HG03342 (cell line): Measurements from ENCODE around the gene ACVR1.
A peak's percentile ranks its signal among the peaks of the same experiment; 100 is the strongest.
"Not testable (repeated sequence)": the region's sequence is repeated elsewhere in the genome, so short reads cannot be mapped to it uniquely, and the experiment has no call there.

ENCODE experiments used
- ATAC-seq: cut with Tn5 transposase; IDR thresholded peaks from one replicate; pipeline ENCODE4 v1.9.1; 2021; ENCODE audit warnings: mild to moderate bottlenecking, moderate library complexity; ENCODE audit not compliant: unreplicated experiment

ACVR1 gene

GRCh38 chr2:157761520-157761919 is 114.6 kb downstream of the ACVR1 start:
- no peak for ATAC-seq

DNA sequence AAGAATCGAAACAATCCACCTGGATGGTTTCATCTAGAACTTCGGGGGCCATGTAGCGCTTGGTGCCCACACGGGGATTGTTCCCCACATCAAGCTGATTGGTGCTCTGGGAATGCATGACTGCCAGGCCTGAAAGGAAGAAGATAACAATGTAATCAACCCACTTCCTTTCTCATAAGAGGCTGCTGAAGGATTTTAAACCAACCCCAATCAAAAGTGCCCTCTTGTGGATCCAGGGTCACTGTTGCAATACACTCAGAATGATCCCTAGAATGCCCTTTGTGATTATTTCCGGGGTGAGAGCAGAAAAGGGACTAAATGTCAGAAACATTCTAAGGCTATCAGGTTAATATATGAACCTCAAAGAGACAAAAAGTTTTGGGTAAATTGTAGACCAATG is 115.2 kb downstream of the ACVR1 start:
- ATAC-seq = no peak

DNA sequence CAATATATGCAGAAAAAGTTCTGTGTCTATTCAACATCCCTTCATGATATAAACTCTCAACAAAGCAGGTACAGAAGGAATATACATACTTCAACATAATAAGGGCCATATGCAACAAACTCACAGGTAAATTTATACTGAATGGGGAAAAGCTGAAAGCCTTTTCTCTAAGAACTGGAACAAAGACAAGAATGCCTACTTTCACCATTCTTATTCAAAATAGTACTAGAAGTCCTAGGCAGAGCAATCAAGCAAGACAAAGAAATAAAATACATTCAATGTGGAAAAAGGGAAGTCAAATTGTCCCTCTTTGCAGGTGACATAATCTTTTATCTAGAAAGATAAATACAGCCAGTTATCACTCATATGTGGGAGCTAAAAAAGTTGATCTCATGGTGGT is 116.3 kb downstream of the ACVR1 start:
- ATAC-seq = no peak

DNA sequence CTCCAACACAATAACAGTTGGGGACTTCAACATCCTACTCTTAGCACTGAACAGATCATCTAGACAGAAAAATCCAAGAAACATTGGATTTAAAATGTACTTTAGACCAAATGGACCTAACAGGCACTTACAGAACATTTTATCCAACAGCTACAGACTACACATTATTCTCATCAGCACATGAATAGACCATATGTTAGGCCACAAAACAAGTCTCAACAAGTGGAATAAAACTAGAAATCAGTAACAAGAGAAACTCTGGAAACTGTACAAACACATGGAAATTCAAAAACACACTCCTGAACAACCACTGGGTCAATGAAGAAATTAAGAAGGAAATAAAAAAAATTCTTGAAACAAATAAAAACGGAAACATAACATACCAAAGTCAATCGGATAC is 117.5 kb downstream of the ACVR1 start:
- no peak for ATAC-seq

GRCh38 chr2:157757500-157757899 is 118.6 kb downstream of the ACVR1 start:
- no peak for ATAC-seq

GRCh38 chr2:157756447-157756846 is 119.7 kb downstream of the ACVR1 start:
- ATAC-seq = not testable (repeated sequence)

DNA sequence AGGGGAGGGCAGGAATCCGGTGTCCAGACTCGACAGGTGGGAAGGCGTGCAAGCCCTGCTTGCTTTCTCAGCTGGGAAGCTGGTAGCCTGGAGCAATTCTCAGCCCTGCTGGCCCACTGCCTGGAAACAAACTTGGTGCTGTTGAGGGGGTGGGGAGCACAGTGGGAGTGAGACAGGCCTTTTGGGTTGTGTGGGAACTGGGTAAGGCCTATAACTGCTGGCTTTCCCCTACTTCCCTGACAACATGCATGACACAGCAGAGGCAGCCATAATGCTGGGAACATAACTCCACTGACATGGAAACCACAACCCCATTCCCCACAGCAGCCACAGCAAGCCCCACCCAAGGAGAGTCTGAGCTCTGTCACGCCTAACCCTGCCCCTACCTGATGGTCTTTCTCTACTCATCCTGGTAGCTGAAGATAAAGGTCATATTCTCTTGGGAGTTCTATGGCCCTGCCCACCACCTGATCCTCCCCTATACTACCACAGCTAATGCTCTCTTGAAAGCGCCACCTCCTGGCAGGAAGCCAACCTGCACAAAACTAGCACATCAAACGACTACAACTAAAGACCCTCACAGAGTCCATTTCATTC is 124.6 kb downstream of the ACVR1 start:
- peak; percentile 82 for ATAC-seq

DNA sequence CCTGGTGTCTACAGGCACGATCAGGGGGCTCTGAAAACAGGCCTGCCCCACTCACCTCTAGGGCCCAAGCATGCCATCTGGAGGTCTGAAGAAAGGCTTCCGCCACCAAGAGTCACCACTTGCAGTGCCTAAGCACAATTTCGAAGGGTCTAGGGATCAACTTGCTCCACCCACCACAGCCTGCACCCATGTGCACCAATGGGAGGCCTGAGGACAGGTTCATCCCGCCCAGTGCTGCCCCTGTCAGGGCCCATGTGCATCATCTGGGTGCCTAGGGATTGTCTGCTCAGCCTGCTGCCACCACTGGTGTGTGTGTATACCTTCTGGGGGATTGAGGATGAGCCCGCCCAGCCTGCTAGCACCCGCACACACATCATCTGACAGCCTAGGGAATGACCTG is 126.4 kb downstream of the ACVR1 start:
- ATAC-seq = no peak

DNA sequence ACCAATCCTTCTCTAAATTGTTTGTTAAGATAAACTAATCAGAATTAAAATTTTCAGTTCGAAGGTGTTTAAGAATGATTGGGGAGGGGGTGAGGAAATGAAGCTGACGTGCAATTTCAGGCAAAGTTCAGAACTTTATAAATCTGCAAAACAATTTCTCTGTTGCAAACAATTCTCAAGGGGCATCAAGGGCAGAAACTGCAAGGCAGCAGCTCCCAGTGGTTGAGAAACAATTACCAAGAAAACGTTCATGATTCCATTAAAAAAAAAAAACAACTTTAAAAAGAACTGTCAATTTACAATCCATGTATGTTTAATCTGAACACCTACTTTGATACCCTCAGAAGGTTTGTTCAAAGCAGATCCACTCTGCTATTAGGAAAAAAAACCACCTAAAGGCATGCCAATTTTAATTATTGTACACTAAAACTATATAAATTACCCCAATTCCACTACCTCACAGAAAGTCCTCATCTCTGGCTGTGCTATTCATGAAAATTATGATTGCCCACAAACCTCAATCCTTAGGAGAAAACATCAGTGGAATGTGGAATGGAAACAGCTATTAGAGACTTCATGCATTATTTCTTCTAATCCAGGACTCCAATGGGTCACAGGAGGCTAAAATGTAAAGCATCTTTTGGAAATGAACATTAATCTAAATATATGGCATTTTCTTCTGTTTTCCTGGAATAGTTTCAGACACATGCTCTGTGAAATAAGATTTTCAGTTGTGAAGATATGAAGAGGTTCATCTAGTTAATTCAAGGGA is 127.6 kb downstream of the ACVR1 start:
- no peak for ATAC-seq

DNA sequence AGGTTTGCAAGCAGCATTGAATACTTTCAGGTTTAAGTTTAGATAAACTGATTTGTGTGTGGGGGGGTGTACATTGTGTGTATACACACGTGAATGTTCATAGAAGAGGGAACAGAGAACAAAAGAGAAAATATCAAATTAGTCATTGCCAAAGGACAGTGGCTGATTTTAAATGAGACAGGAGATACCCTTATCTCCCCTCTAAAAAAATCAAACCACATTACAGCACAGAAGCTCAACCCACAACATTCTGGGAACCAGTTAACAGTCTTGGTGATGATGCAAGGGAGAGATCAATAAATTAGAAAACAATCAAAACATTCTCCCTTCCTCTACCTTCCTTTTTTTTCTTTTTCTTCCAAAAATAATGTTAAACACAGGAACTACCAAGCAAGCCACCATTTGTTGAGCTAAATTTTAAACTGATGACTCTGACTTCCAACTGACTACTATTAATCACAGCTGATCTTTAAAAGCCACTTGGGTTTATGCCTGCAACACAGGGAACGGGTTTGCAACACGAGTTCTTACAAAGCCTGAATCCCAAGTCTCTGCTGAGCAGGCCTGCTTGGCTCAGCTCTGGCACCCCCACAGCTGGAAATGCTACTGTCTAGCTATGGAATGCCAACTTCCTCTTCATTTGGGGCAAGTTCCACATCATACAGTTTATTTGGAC is 128.3 kb downstream of the ACVR1 start:
- ATAC-seq = no peak

GRCh38 chr2:157747280-157747679 is 128.8 kb downstream of the ACVR1 start:
- ATAC-seq = no peak

DNA sequence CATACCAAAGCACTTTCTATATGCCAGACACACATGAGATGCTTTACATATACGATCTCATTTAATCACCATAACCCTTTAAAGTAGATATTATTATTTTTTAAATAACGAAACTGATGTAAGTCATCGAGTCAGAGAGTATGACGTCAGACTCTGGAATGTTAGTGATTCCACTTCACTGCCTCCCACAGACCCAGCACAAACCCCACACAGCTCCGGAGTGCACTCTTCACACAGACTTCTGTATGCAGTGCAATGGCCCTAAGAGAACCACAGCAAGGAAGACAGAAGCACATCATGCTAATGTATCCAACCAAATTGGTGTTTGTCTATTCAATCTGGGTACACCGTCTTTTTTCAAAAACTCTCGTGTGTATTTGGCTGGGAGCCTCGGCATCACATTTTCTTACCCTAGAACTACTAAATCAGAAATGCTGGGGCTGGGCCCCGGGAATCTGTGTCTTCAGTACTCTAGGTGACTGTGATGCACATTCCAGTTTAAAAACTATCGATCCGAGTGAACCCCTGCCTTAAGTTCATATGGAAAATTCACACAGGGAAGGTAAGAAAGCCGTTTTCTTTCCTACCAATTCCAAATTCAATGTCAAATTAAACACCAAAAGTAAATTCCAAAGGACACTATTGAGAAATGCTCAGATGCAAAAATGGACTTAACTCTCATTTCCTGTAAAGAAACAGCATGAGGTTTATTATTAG is 129.7 kb downstream of the ACVR1 start:
- no peak for ATAC-seq

GRCh38 chr2:157744571-157745076 is 131.5 kb downstream of the ACVR1 start:
- no peak for ATAC-seq

- peak; percentile 80 for ATAC-seq
These were observed 133.1 kb downstream of the ACVR1 start for GRCh38 chr2:157743051-157743450.

DNA sequence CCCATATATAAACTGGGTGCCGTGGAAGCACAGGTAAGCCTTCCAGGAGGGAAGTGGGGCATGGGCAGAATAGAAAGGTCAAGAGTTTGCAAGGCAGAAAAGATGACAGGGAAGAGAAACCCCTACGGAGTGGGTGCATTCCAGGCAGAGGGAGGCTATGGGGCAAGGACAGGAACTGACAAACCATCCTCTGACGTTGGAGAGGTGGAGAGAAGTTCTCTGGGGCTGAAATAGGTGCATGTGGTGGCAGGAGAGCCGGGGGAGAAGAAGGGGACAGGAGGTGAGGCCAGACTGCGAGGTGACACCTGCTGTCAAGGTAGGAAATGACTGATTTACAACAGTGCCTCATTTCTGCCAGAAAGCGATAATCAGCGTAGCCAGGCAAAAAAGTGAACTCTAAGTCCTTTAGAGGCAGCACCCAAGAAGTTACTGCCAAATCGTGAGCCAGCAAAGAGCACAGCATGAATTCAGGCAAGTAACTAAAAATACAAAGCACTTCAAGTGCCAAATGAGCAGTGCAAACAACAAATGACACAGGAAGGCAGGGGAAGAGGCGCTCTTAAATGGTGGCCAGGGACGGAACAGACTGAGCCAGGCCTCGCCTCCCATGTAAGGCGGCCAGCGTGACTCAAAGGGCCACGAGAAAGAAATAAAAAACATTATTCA is 134.2 kb downstream of the ACVR1 start:
- no peak for ATAC-seq

DNA sequence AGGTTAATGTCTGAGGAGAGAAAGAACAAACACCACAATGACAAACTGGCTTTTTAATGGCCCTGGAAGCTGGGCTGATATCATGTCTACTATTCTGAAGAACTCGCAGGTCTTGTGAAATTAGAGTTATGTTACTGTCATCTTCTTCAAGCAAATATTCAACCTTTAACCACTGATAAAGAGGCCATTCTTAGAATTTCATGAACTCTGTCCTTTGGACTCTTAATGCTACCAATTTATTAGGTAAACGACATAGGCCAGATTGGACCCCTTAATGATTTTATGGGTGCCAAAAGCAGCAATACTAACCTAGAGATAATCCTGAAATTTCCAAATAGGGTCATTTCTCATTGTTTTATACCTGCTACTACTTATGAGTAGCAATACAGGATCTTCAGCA is 138.5 kb downstream of the ACVR1 start:
- ATAC-seq = no peak

GRCh38 chr2:157735532-157735931 is 140.6 kb downstream of the ACVR1 start:
- ATAC-seq = peak; percentile 70

GRCh38 chr2:157733263-157733662 is 142.9 kb downstream of the ACVR1 start:
- ATAC-seq = no peak

- ATAC-seq = no peak
These were observed 143.5 kb downstream of the ACVR1 start for GRCh38 chr2:157732596-157732995.

DNA sequence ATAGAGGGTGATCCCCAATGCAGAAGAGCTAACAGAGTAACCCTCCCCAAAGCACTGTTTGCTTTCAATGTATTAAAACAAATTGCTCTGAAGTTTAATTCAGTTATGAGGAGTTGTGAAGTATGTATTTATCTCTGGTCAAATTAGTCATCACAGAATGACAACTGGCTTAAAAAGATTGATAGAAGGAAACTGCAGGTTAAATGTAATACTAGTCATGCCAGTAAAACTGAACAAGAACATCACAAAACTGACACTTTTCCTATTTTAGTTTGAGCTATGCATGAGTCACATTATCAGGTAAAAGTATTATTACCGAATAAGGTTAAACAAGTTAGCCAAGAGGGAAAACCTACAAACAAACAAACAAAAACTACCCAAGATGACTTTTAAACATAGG is 148.4 kb downstream of the ACVR1 start:
- ATAC-seq = no peak

- no peak for ATAC-seq
These were observed 149.2 kb downstream of the ACVR1 start for GRCh38 chr2:157726946-157727345.
